IMR-90 (cell line): ENCODE measurements around the gene MROH2B.

Experiments used
- CEBPB ChIP-seq: IDR thresholded peaks from 2 replicates; pipeline ENCODE4 v1.6.1; 2012; ENCODE audit warnings: low read depth, low read length, improper control_type of control experiment
- CHD1 ChIP-seq: IDR thresholded peaks from 2 replicates; pipeline ENCODE4 v1.6.1; 2012; ENCODE audit warnings: low read depth, low read length, improper control_type of control experiment
- CTCF ChIP-seq: conservative IDR thresholded peaks from 2 replicates; pipeline ENCODE4 v1.5.1; 2012; ENCODE audit warnings: mild to moderate bottlenecking, low read depth, low read length, improper control_type of control experiment
- ELK1 ChIP-seq: fragments of 150-350 bp; IDR thresholded peaks from 2 replicates; pipeline ENCODE4 v1.6.1; 2016; ENCODE audit warnings: low read depth, mild to moderate bottlenecking, low read length, moderate library complexity, borderline replicate concordance
- MAFK ChIP-seq: IDR thresholded peaks from 2 replicates; pipeline ENCODE4 v1.6.1; 2012; ENCODE audit warnings: low read depth, low read length, improper control_type of control experiment
- NFE2L2 ChIP-seq: fragments of 150-350 bp; IDR thresholded peaks from 2 replicates; pipeline ENCODE4 v1.6.1; 2016; ENCODE audit warnings: low read depth, mild to moderate bottlenecking, low read length
- POLR2A ChIP-seq: IDR thresholded peaks from 2 replicates; pipeline ENCODE4 v1.6.1; 2012; ENCODE audit warnings: mild to moderate bottlenecking, low read depth, low read length
- RAD21 ChIP-seq: IDR thresholded peaks from 2 replicates; pipeline ENCODE4 v1.6.1; 2012; ENCODE audit warnings: low read length, improper control_type of control experiment
- RFX5 ChIP-seq: IDR thresholded peaks from 2 replicates; pipeline ENCODE4 v1.8.0; 2012; ENCODE audit warnings: low read depth, mild to moderate bottlenecking, low read length, moderate library complexity
- SMC3 ChIP-seq: fragments of 150-350 bp; IDR thresholded peaks from 2 replicates; pipeline ENCODE4 v1.6.1; 2016; ENCODE audit warnings: low read depth, mild to moderate bottlenecking, antibody characterized with exemption, low read length, moderate library complexity
- USF2 ChIP-seq: fragments of 150-350 bp; IDR thresholded peaks from 2 replicates; pipeline ENCODE4 v1.6.1; 2017; ENCODE audit warnings: mild to moderate bottlenecking, antibody characterized with exemption, low read length, low read depth

GRCh38 chr5:41102341-41102740 lies 31.2 kb upstream of the MROH2B start:
- no peak for TF ChIP-seq CTCF
- no peak for TF ChIP-seq POLR2A
- no peak for TF ChIP-seq RFX5
- TF ChIP-seq ELK1, result no peak
- TF ChIP-seq USF2, result no peak
- TF ChIP-seq CHD1, result no peak
- TF ChIP-seq SMC3, result no peak
- no peak for TF ChIP-seq NFE2L2
- no peak for TF ChIP-seq RAD21
- TF ChIP-seq MAFK, result no peak
- TF ChIP-seq CEBPB, result no peak
